Activated CD4-positive, alpha-beta T cell treated with anti-CD3 and anti-CD28 coated beads for 48 hours (primary cell): ENCODE data around the gene KRT33A.
"Not testable (repeated sequence)": the region's sequence is repeated elsewhere in the genome, so short reads cannot be mapped to it uniquely, and the experiment has no call there.

Experiments
- DNase-seq: peaks from one replicate; pipeline ENCODE4 v3.0.0-alpha.2; 2020

The KRT33A gene

GRCh38 chr17:41350381-41350878 is at the start of gene KRT33A:
Gene KRT33A, minus strand, starts transcription at chr17:41350828. Its CDS starts 61 bp downstream, at chr17:41350767.
- not testable (repeated sequence) for DNase-seq

- DNase-seq: no peak
Observed at GRCh38 chr17:41396996-41397660, 46.5 kb upstream of the KRT33A start, which contains the start of gene KRT31. Gene KRT31, minus strand, starts transcription at chr17:41397608. Its CDS starts 69 bp downstream, at chr17:41397539.

GRCh38 chr17:41396340-41396739 is 45.7 kb upstream of the KRT33A start:
- no peak for DNase-seq

GRCh38 chr17:41395611-41396010 is 45.0 kb upstream of the KRT33A start:
- no peak for DNase-seq

DNA sequence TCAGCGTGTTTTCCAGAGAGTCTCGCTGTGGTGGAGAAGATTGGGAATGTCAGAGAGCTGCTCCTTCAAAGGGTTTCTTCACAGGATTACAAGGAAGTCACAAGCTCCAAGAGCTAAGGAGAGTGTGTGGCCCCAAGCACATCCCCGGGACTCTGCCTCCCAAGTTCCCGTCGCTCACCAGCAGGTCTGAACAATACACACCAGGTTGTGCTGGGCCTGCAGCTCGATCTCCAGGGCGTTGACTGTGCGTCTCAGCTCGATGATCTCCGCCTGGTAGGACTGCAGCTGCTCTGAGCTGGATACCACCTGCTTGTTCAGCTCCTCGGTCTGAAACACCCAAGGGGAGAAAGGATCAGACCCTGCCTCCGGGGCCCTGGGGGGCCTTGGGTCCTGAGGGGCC is 44.4 kb upstream of the KRT33A start:
- not testable (repeated sequence) for DNase-seq

DNA sequence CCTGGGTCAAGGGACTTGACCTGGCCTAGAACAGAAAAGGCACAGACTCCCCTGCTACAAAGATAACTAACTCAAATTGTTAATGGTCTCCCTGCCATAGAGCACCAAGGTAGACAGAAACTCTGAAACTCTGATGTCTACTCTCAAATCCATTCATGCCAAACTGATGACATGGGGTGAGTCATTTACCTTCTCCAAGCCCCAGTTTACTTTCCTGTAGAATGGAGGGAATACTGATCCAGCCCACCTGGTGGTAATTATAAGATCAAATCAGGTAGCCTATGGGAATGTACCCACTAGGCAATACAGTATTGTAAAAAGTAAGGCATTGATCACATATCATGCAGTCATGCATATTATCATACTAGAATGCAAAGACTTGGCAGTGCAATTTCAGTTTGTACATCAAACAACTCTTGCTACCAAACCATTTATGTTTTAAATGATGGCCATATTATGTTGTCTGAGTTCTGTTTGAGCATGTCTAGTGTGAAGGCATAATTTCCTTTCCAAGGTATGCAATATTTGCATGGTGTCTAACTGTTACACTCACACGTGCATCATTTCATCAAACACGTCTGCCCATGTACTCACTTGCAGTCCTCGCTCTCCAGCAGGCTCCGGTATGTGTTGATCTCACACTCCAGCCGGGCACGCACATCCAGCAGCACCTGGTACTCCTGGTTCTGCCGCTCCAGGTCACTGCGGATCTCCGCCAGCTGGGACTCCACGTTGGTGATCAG is 43.8 kb upstream of the KRT33A start:
- DNase-seq: no peak

GRCh38 chr17:41393826-41394225 is 43.2 kb upstream of the KRT33A start:
- no peak for DNase-seq

DNA sequence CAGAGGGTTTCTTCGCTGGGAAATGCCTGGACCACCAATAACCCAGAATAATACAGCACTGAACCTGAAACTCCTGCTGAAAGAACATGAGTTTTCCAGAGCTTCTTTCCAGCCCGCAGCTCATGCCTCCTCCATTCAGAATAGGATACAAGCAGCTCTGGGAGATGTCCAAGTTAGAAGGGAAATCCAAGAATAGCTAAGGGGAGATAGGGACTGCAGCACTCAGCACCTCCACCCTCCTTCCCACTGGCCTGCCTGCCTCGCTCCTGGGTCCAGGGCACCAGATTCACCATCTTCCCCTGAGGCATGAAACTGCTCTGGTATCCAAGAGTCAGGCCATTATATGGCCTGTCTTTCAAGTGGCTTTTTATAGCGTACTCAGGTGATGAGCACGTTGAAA is 42.7 kb upstream of the KRT33A start:
- no peak for DNase-seq

GRCh38 chr17:41392278-41392677 is 41.6 kb upstream of the KRT33A start:
- no peak for DNase-seq

DNA sequence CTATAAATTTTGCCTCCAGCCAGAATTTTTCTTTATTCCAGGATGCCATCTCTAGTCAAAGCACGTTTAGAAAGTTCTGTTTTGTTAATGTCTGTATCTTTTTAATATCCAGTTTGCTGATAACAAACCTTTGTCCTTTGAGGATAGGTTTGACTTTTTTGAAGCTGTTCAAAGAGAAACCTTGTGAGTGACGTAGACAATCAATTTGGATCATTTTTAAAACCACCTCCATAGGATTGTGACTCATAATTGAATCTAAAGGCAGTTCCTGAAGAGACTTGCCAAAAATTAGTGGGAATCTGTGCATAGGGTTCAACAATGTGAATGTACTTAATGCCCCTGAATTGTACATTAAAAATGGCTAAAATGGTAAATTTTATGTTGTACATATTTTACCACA is 40.9 kb upstream of the KRT33A start:
- DNase-seq: no peak

- DNase-seq: no peak
Observed at GRCh38 chr17:41390411-41390938, 39.8 kb upstream of the KRT33A start.

DNA sequence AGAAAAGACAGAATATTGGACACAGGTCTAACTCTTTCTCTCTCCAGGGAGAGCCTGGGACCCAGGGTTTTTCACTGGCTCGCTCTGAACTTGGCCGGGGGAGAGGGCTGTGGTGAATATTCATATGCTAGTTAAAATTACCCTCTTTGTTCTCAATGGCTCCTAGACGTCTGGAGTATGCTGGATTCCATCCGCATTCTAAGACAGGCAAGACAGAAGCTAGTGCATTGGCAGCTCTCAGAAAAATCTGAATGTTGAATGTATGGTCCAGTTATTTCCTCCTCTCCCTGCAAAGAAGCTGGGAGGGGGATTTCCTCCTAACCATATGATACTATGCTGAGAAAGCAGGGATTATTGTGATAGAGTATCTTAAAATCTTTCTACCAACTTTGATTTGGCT is 37.0 kb upstream of the KRT33A start:
- no peak for DNase-seq

DNA sequence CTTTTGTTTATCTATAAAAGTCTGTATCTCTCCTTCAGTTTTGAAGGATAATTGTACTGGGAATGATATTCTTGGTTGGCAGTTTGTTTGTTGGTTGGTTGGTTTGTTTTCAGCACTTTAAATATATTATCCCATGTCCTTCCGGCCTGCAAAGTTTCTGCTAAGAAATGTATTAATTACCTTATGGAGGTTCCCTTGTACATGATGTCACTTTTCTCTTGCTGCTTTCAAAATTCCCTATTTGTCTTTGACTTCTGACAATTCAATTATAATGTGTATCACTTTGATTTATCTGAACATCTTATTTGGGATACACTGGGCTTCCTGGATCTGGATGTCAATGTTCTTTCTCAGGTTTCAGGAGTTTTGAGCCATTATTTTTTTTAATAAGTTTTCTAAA is 35.6 kb upstream of the KRT33A start:
- no peak for DNase-seq

DNA sequence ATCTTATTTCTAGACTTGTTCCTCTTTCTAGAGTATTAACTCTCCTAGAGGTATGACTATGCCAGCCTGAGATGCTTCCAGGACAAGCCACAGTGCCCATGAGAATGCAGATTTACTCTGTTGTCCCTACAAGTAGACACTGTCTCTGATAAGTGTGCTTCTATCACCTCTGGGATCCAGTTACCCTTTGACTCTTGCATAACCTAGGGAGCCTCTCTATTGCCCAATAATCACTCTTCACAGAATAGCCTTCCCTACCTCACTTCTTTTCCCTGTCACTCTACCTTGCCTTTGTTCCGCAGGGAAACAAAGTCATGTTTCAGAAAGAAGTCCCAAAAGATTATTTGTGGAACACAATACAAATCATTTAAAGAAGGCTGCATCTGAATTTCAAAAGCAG is 33.1 kb upstream of the KRT33A start:
- DNase-seq: no peak

- DNase-seq: no peak
Observed at GRCh38 chr17:41382394-41382793, 31.8 kb upstream of the KRT33A start.

- DNase-seq: not testable (repeated sequence)
Observed at GRCh38 chr17:41381943-41382342, 31.3 kb upstream of the KRT33A start, which contains the start of gene KRT34. Gene KRT34, minus strand, starts transcription at chr17:41382306. Its CDS starts 60 bp downstream, at chr17:41382246.

GRCh38 chr17:41380091-41380490 is 29.5 kb upstream of the KRT33A start:
- not testable (repeated sequence) for DNase-seq

GRCh38 chr17:41377546-41377945 is 26.9 kb upstream of the KRT33A start:
- no peak for DNase-seq

DNA sequence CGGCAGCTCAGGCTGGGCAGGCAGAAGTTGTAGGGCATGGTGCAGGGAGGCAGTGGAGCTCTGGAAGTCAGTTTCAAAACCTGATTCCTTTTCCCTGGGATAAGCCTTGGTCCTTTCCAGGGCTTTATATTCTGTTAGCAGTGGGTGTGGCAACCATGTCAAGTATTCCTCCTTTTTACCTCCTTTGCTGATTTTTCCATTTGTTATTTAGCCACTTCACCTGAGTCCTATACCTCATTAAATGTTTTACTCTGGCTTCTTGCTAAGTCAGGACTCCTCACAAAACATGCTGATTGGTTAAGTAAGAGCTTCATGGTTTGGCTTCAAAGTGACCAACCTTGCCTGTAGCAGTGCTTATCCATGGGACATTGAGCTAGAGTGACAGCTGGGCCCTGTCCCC is 19.1 kb upstream of the KRT33A start, which contains the start of gene KRT33B:
TSS of gene KRT33B (minus strand) at position 101 of the 400 bp plus-strand sequence. CDS start at position 38, 63 bp downstream.
- DNase-seq: no peak

GRCh38 chr17:41369023-41369422 is 18.4 kb upstream of the KRT33A start:
- DNase-seq: no peak

- no peak for DNase-seq
Observed at GRCh38 chr17:41367426-41368075, 16.9 kb upstream of the KRT33A start.

GRCh38 chr17:41366070-41366469 is 15.4 kb upstream of the KRT33A start:
- no peak for DNase-seq

DNA sequence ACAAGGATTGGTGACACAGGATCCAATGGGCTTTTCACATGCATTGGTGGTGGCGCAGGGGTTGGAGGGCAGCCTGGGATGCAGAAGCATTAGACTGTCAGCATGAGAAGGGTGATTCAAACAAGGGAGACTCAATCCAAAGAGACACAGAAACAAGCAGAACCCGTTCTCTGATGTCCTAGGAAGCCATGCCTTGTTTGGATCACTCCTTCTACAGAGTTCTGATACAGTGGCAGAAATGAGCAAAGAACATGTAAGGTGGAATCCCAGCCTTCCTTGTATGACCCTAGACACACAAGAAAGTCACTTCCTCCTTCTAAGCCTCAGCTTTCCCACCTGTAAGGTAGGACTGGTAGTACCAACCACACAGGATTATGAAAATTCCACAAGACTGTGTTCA is 13.3 kb upstream of the KRT33A start:
- no peak for DNase-seq
